ENCODE data around the gene OCIAD1. TPM values are rescaled to one million over a fixed set of nuclear protein-coding genes. Genes with fewer than 3 reads are reported as not detected.

OCIAD1 gene
- total RNA-seq (105 TPM), polyA plus RNA-seq (182 TPM)
- long read RNA-seq, donor 1, partial matches to known transcripts, result 0 of 6 reads
- long read RNA-seq, donor 1, other reads (novel, unspliced or antisense), result 0 of 6 reads
- long read RNA-seq, donor 2, result 0 reads
- long read RNA-seq, donor 3, transcript OCIAD1-202 (9 exons, 1,594 nt), result minor isoform, 13 of 105 reads
- long read RNA-seq, donor 3, transcript OCIAD1-201 (9 exons, 1,414 nt), result major isoform, 57 of 105 reads
- long read RNA-seq, donor 3, transcript OCIAD1-206 (2 exons, 1,916 nt), result minor isoform, 12 of 105 reads
- long read RNA-seq, donor 3, transcript OCIAD1-222 (7 exons, 688 nt), result minor isoform, 11 of 105 reads
- long read RNA-seq, donor 3, partial matches to known transcripts, result 6 of 105 reads
- long read RNA-seq, donor 3, other reads (novel, unspliced or antisense), result 0 of 105 reads
- long read RNA-seq, donor 4, transcript OCIAD1-222 (7 exons, 688 nt), result minor isoform, 8 of 33 reads
- long read RNA-seq, donor 4, transcript OCIAD1-202 (9 exons, 1,594 nt), result minor isoform, 5 of 33 reads
- long read RNA-seq, donor 4, transcript OCIAD1-201 (9 exons, 1,414 nt), result major isoform, 16 of 33 reads
- long read RNA-seq, donor 4, partial matches to known transcripts, result 0 of 33 reads
- long read RNA-seq, donor 4, other reads (novel, unspliced or antisense), result 0 of 33 reads
- long read RNA-seq, donor 5, transcript OCIAD1-206 (2 exons, 1,916 nt), result minor isoform, 12 of 151 reads
- long read RNA-seq, donor 5, transcript OCIAD1-222 (7 exons, 688 nt), result minor isoform, 15 of 151 reads
- long read RNA-seq, donor 5, transcript OCIAD1-201 (9 exons, 1,414 nt), result major isoform, 56 of 151 reads
- long read RNA-seq, donor 5, transcript OCIAD1-202 (9 exons, 1,594 nt), result minor isoform, 14 of 151 reads
- long read RNA-seq, donor 5, partial matches to known transcripts, result 47 of 151 reads
- long read RNA-seq, donor 5, other reads (novel, unspliced or antisense), result 0 of 151 reads
- long read RNA-seq, donor 6, transcript OCIAD1-201 (9 exons, 1,414 nt), result major isoform, 21 of 45 reads
- long read RNA-seq, donor 6, transcript OCIAD1-206 (2 exons, 1,916 nt), result minor isoform, 6 of 45 reads
- long read RNA-seq, donor 6, transcript OCIAD1-202 (9 exons, 1,594 nt), result minor isoform, 12 of 45 reads
- long read RNA-seq, donor 6, partial matches to known transcripts, result 0 of 45 reads
- long read RNA-seq, donor 6, other reads (novel, unspliced or antisense), result 0 of 45 reads
- long read RNA-seq, donor 7, transcript OCIAD1-201 (9 exons, 1,414 nt), result major isoform, 35 of 543 reads
- long read RNA-seq, donor 7, transcript OCIAD1-202 (9 exons, 1,594 nt), result minor isoform, 7 of 543 reads
- long read RNA-seq, donor 7, partial matches to known transcripts, result 186 of 543 reads
- long read RNA-seq, donor 7, other reads (novel, unspliced or antisense), result 310 of 543 reads
- long read RNA-seq, donor 8, transcript OCIAD1-201 (9 exons, 1,414 nt), result major isoform, 13 of 18 reads
- long read RNA-seq, donor 8, partial matches to known transcripts, result 0 of 18 reads
- long read RNA-seq, donor 8, other reads (novel, unspliced or antisense), result 0 of 18 reads
- long read RNA-seq, donor 9, transcript OCIAD1-201 (9 exons, 1,414 nt), result major isoform, 18 of 27 reads
- long read RNA-seq, donor 9, partial matches to known transcripts, result 0 of 27 reads
- long read RNA-seq, donor 9, other reads (novel, unspliced or antisense), result 0 of 27 reads
- long read RNA-seq, donor 10, transcript OCIAD1-201 (9 exons, 1,414 nt), result major isoform, 15 of 29 reads
- long read RNA-seq, donor 10, transcript OCIAD1-222 (7 exons, 688 nt), result minor isoform, 7 of 29 reads
- long read RNA-seq, donor 10, partial matches to known transcripts, result 0 of 29 reads
- long read RNA-seq, donor 10, other reads (novel, unspliced or antisense), result 0 of 29 reads

GRCh38 chr4:48830706-48831531 is at the start of gene OCIAD1:
Gene OCIAD1, plus strand, starts transcription at chr4:48831088. Its CDS starts 1,537 bp downstream, at chr4:48832625.
- H3K4me3 ChIP-seq (ENCODE audit: low read length in 2 of 2), result peak within 1 kb of the TSS; percentile 67 to 94
- no peaks in the 10 kb centered on the region for H3K9me3 ChIP-seq (ENCODE audit: control insufficient read depth in 2 of 2, insufficient read depth in 1 of 2, low read length in 1 of 2)
- WGBS, result under 1% methylated on average over 56 of the region's 56 CpGs
- peak; percentile 94 to 99 (median 98) for DNase-seq (ENCODE audit: low read depth in 6 of 9, low spot score in 9 of 9)
- peaks cover 4 to 5% of the 10 kb centered on the region in 2 donors for H3K4me1 ChIP-seq (ENCODE audit: control insufficient read depth in 2 of 2, insufficient read depth in 2 of 2, low read length in 2 of 2)
- peak within 1 kb of the TSS; percentile 87 to 89 for H3K27ac ChIP-seq (ENCODE audit: low read depth in 1 of 2, low read length in 1 of 2)
- peaks cover 12 to 19% of the 10 kb centered on the region in 2 donors for H3K36me3 ChIP-seq (ENCODE audit: control insufficient read depth in 2 of 2, insufficient read depth in 2 of 2, low read length in 1 of 2)
- no peaks in the 10 kb centered on the region for H3K27me3 ChIP-seq (ENCODE audit: control insufficient read depth in 2 of 2, insufficient read depth in 1 of 2, low read length in 1 of 2)

GRCh38 chr4:48781968-48782367 is 48.9 kb upstream of the OCIAD1 start:
- no peak overlapping the region for H3K27ac ChIP-seq (ENCODE audit: low read depth in 1 of 2, low read length in 1 of 2)
- no peak overlapping the region for H3K4me3 ChIP-seq (ENCODE audit: low read length in 2 of 2)
- H3K27me3 ChIP-seq (ENCODE audit: control insufficient read depth in 2 of 2, insufficient read depth in 1 of 2, low read length in 1 of 2), result no peaks in the 10 kb centered on the region
- no peaks in the 10 kb centered on the region for H3K36me3 ChIP-seq (ENCODE audit: control insufficient read depth in 2 of 2, insufficient read depth in 2 of 2, low read length in 1 of 2)
- no peaks in the 10 kb centered on the region for H3K9me3 ChIP-seq (ENCODE audit: control insufficient read depth in 2 of 2, insufficient read depth in 1 of 2, low read length in 1 of 2)
- H3K4me1 ChIP-seq (ENCODE audit: control insufficient read depth in 2 of 2, insufficient read depth in 2 of 2, low read length in 2 of 2), result peaks cover 10 to 15% of the 10 kb centered on the region in 2 donors
- DNase-seq (ENCODE audit: low read depth in 6 of 9, low spot score in 9 of 9), result peak in 1 of 9 donors; percentile 32

- peaks cover 5 to 10% of the 10 kb centered on the region in 2 donors for H3K4me1 ChIP-seq (ENCODE audit: control insufficient read depth in 2 of 2, insufficient read depth in 2 of 2, low read length in 2 of 2)
- H3K36me3 ChIP-seq (ENCODE audit: control insufficient read depth in 2 of 2, insufficient read depth in 2 of 2, low read length in 1 of 2), result no peaks in the 10 kb centered on the region
- no peak overlapping the region for H3K4me3 ChIP-seq (ENCODE audit: low read length in 2 of 2)
- H3K27ac ChIP-seq (ENCODE audit: low read depth in 1 of 2, low read length in 1 of 2), result no peak overlapping the region
- no peaks in the 10 kb centered on the region for H3K9me3 ChIP-seq (ENCODE audit: control insufficient read depth in 2 of 2, insufficient read depth in 1 of 2, low read length in 1 of 2)
- no peak for DNase-seq (ENCODE audit: low read depth in 6 of 9, low spot score in 9 of 9)
- no peaks in the 10 kb centered on the region for H3K27me3 ChIP-seq (ENCODE audit: control insufficient read depth in 2 of 2, insufficient read depth in 1 of 2, low read length in 1 of 2)
Measured at GRCh38 chr4:48785302-48785701, 45.6 kb upstream of the OCIAD1 start.

- DNase-seq (ENCODE audit: low read depth in 6 of 9, low spot score in 9 of 9), result no peak
- WGBS, result 99% methylated on average over 2 of the region's 2 CpGs
- no peak overlapping the region for H3K27ac ChIP-seq (ENCODE audit: low read depth in 1 of 2, low read length in 1 of 2)
- H3K4me1 ChIP-seq (ENCODE audit: control insufficient read depth in 2 of 2, insufficient read depth in 2 of 2, low read length in 2 of 2), result peaks cover 0 to under 1% of the 10 kb centered on the region in 2 donors
- no peaks in the 10 kb centered on the region for H3K27me3 ChIP-seq (ENCODE audit: control insufficient read depth in 2 of 2, insufficient read depth in 1 of 2, low read length in 1 of 2)
- no peaks in the 10 kb centered on the region for H3K36me3 ChIP-seq (ENCODE audit: control insufficient read depth in 2 of 2, insufficient read depth in 2 of 2, low read length in 1 of 2)
- H3K4me3 ChIP-seq (ENCODE audit: low read length in 2 of 2), result no peak overlapping the region
- no peaks in the 10 kb centered on the region for H3K9me3 ChIP-seq (ENCODE audit: control insufficient read depth in 2 of 2, insufficient read depth in 1 of 2, low read length in 1 of 2)
Measured at GRCh38 chr4:48786549-48786948, 44.3 kb upstream of the OCIAD1 start.

GRCh38 chr4:48787056-48787455 is 43.8 kb upstream of the OCIAD1 start:
- Histone ChIP-seq H3K27ac (ENCODE audit: low read depth in 1 of 2, low read length in 1 of 2) (no peak overlapping the region), H3K9me3 (ENCODE audit: control insufficient read depth in 2 of 2, insufficient read depth in 1 of 2, low read length in 1 of 2) (no peaks in the 10 kb centered on the region), H3K4me1 (ENCODE audit: control insufficient read depth in 2 of 2, insufficient read depth in 2 of 2, low read length in 2 of 2) (no peaks in the 10 kb centered on the region), H3K36me3 (ENCODE audit: control insufficient read depth in 2 of 2, insufficient read depth in 2 of 2, low read length in 1 of 2) (no peaks in the 10 kb centered on the region), H3K27me3 (ENCODE audit: control insufficient read depth in 2 of 2, insufficient read depth in 1 of 2, low read length in 1 of 2) (no peaks in the 10 kb centered on the region), H3K4me3 (ENCODE audit: low read length in 2 of 2) (no peak overlapping the region)
- WGBS, result 91% methylated on average over 1 of the region's 1 CpG
- no peak for DNase-seq (ENCODE audit: low read depth in 6 of 9, low spot score in 9 of 9)

GRCh38 chr4:48790561-48790960 is 40.3 kb upstream of the OCIAD1 start:
- no peaks in the 10 kb centered on the region for H3K9me3 ChIP-seq (ENCODE audit: control insufficient read depth in 2 of 2, insufficient read depth in 1 of 2, low read length in 1 of 2)
- H3K27me3 ChIP-seq (ENCODE audit: control insufficient read depth in 2 of 2, insufficient read depth in 1 of 2, low read length in 1 of 2), result no peaks in the 10 kb centered on the region
- no peak overlapping the region for H3K27ac ChIP-seq (ENCODE audit: low read depth in 1 of 2, low read length in 1 of 2)
- no peak for DNase-seq (ENCODE audit: low read depth in 6 of 9, low spot score in 9 of 9)
- no peaks in the 10 kb centered on the region for H3K4me1 ChIP-seq (ENCODE audit: control insufficient read depth in 2 of 2, insufficient read depth in 2 of 2, low read length in 2 of 2)
- no peaks in the 10 kb centered on the region for H3K36me3 ChIP-seq (ENCODE audit: control insufficient read depth in 2 of 2, insufficient read depth in 2 of 2, low read length in 1 of 2)
- H3K4me3 ChIP-seq (ENCODE audit: low read length in 2 of 2), result no peak overlapping the region

GRCh38 chr4:48791313-48791712 is 39.6 kb upstream of the OCIAD1 start:
- Histone ChIP-seq H3K36me3 (ENCODE audit: control insufficient read depth in 2 of 2, insufficient read depth in 2 of 2, low read length in 1 of 2) (no peaks in the 10 kb centered on the region), H3K27ac (ENCODE audit: low read depth in 1 of 2, low read length in 1 of 2) (no peak overlapping the region), H3K4me1 (ENCODE audit: control insufficient read depth in 2 of 2, insufficient read depth in 2 of 2, low read length in 2 of 2) (no peaks in the 10 kb centered on the region), H3K4me3 (ENCODE audit: low read length in 2 of 2) (no peak overlapping the region), H3K27me3 (ENCODE audit: control insufficient read depth in 2 of 2, insufficient read depth in 1 of 2, low read length in 1 of 2) (no peaks in the 10 kb centered on the region), H3K9me3 (ENCODE audit: control insufficient read depth in 2 of 2, insufficient read depth in 1 of 2, low read length in 1 of 2) (no peaks in the 10 kb centered on the region)
- DNase-seq (ENCODE audit: low read depth in 6 of 9, low spot score in 9 of 9), result no peak
